Measurements from ENCODE around the gene NUDC. TPM values are rescaled to one million over a fixed set of nuclear protein-coding genes. Genes with fewer than 3 reads are reported as not detected.

NUDC gene
- total RNA-seq, 1 experiment from 2014 or later, result 118 TPM

DNA sequence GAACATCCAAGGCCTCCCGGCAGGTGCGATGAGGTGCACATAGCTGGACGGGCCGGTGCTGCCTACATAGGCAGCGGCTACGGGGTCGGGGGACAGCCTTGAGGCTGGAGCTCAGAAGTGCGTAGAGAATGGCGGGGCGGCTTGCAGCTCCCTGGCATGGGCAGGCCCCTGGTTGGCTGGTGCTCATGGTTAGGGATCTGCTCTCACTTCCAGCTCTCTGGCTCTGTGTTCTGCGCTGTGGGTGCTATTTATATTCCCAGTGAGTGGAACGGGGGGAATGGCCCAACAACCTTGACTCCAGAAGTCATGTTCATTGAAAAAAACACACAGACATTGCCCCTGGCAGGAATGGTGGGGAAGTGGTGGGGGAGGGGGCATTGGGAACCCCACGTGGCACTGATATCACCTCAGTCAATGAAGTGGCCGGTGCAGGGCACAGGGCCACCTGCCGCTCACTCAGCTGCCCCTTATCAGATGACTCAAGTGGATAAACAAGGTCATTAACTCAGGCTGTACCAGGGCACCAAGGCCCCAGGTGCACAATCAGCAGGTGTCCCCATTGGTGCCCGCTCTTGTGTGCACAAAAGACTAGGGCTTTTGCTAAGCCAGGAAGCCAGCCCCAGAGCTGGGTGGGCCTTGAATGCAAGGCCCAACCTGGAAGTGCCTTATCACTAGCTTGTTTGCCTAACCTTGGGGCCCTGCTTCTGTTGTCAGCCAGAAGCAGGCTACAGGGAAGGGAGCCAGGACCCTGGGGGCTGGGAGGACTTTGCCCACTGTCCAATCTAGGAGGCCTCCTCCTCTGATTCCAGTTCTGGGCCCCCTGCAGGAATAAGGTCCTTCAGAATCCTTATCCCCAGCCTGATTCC lies 7.6 kb upstream of the NUDC start, which contains the start of gene NR0B2:
NR0B2 (minus strand) TSS at position 222 of the 866 bp plus-strand sequence; CDS start at position 187, 35 bp downstream.
- Mint-ChIP-seq H3K4me3 (no peak within 1 kb of the TSS; a peak in 1 of 5 replicates), H3K27ac (no peak within 1 kb of the TSS)

More for the DNA sequence above, 7.6 kb upstream of the NUDC start, which contains the start of gene NR0B2:
- Histone ChIP-seq H4K8ac (replicated peaks; ENCODE audit: insufficient read length, low read depth, low read length) (no peak within 1 kb of the TSS), H3K79me1 (ENCODE audit: insufficient read depth, low read depth, low read length, poor library complexity, severe bottlenecking) (no peaks in the 10 kb centered on the region), H3K9ac (ENCODE audit: extremely low read depth, insufficient read length, low read length) (no peak within 1 kb of the TSS), H3K79me2 (ENCODE audit: insufficient read depth, low read length) (no peaks in the 10 kb centered on the region), H3K56ac (ENCODE audit: insufficient read length, low read depth, low read length) (no peak within 1 kb of the TSS), H2BK12ac (ENCODE audit: insufficient read length, low read depth, low read length) (no peak within 1 kb of the TSS), H3K14ac (ENCODE audit: insufficient read depth, low read length) (no peak within 1 kb of the TSS), H4K91ac (ENCODE audit: insufficient read length, low read depth, low read length) (no peak within 1 kb of the TSS), H3K27me3 (ENCODE audit: insufficient read depth, low read length) (no peaks in the 10 kb centered on the region), H3K23me2 (ENCODE audit: insufficient read length, low read depth, low read length, poor library complexity, severe bottlenecking) (peaks cover 3% of the 10 kb centered on the region), H2BK15ac (ENCODE audit: low read depth, low read length) (no peak within 1 kb of the TSS), H3K4ac (ENCODE audit: low read depth, low read length) (no peak within 1 kb of the TSS), H3K18ac (ENCODE audit: insufficient read length, low read depth, low read length) (no peak within 1 kb of the TSS), H4K5ac (ENCODE audit: insufficient read length, low read depth, low read length) (no peak within 1 kb of the TSS), H2BK120ac (ENCODE audit: low read depth, low read length, poor library complexity, severe bottlenecking) (no peak within 1 kb of the TSS), H3K4me1 (ENCODE audit: insufficient read depth, low read length) (no peaks in the 10 kb centered on the region), H2AFZ (ENCODE audit: low read length) (no peak within 1 kb of the TSS), H3K9me3 (ENCODE audit: control insufficient read depth, low read depth, low read length) (no peaks in the 10 kb centered on the region), H2BK20ac (ENCODE audit: low read depth, low read length, poor library complexity, severe bottlenecking) (no peak within 1 kb of the TSS), H4K20me1 (ENCODE audit: control insufficient read depth, insufficient read depth, insufficient read length) (no peaks in the 10 kb centered on the region), H2BK5ac (ENCODE audit: insufficient read length, low read length) (no peak within 1 kb of the TSS), H3K4me2 (ENCODE audit: insufficient read depth, insufficient read length, low read length) (no peak within 1 kb of the TSS), H3T11ph (ENCODE audit: low read length) (no peak within 1 kb of the TSS), H3K23ac (ENCODE audit: insufficient read length, low read depth, low read length) (no peak within 1 kb of the TSS), H3K27ac (ENCODE audit: insufficient read length, low read depth, low read length) (no peak within 1 kb of the TSS), H2AK5ac (ENCODE audit: insufficient read length, low read length) (no peak within 1 kb of the TSS)
- Mint-ChIP-seq H3K4me1 (no peaks in the 10 kb centered on the region), H3K9me3 (no peaks in the 10 kb centered on the region), H3K27me3 (ENCODE audit: low read depth) (peaks cover 8% of the 10 kb centered on the region), H3K36me3 (ENCODE audit: insufficient read depth in 1 of 3, low read depth in 3 of 3) (no peaks in the 10 kb centered on the region)
- WGBS (ENCODE audit: extremely low coverage, insufficient read length, low lambda C conversion rate), result no CpG with 5 or more reads among the region's 16 CpGs
- no peak for DNase-seq
- TF ChIP-seq, protein P1, sequence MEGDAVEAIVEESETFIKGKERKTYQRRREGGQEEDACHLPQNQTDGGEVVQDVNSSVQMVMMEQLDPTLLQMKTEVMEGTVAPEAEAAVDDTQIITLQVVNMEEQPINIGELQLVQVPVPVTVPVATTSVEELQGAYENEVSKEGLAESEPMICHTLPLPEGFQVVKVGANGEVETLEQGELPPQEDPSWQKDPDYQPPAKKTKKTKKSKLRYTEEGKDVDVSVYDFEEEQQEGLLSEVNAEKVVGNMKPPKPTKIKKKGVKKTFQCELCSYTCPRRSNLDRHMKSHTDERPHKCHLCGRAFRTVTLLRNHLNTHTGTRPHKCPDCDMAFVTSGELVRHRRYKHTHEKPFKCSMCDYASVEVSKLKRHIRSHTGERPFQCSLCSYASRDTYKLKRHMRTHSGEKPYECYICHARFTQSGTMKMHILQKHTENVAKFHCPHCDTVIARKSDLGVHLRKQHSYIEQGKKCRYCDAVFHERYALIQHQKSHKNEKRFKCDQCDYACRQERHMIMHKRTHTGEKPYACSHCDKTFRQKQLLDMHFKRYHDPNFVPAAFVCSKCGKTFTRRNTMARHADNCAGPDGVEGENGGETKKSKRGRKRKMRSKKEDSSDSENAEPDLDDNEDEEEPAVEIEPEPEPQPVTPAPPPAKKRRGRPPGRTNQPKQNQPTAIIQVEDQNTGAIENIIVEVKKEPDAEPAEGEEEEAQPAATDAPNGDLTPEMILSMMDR (conservative IDR thresholded peaks at IDR 0.05), result no peak
